Natural killer cell (primary cell): ENCODE data around the gene ISL1. TPM values are rescaled to one million over a fixed set of nuclear protein-coding genes. Genes with fewer than 3 reads are reported as not detected.

ENCODE experiments used
- ATAC-seq, 3 donors: fragments of 150-1000 bp in 2 of 3; fragments of 200-7000 bp in 1 of 3; cut with Tn5 transposase; 1 replicate in 1 of 3; 2 replicates in 2 of 3; pipeline ENCODE4 v1.10.0; 2021; ENCODE audit warnings: mild to moderate bottlenecking in 2 of 3, moderate library complexity in 2 of 3
- DNase-seq, 2 donors: peaks; one replicate each; pipeline versions ENCODE4 v3.0.0 to v3.0.0-alpha.2; 2013 to 2021; ENCODE audit warnings: mixed read lengths in 1 of 2
- H3K27ac ChIP-seq: one replicate; pipeline ENCODE4 v1.5.1; 2013; ENCODE audit warnings: mild to moderate bottlenecking, low read length
- H3K27me3 ChIP-seq: one replicate; pipeline ENCODE4 v1.6.1; 2013; ENCODE audit warnings: low read length; ENCODE audit not compliant: control insufficient read depth, insufficient read depth
- H3K36me3 ChIP-seq: one replicate; pipeline ENCODE4 v1.6.1; 2013; ENCODE audit warnings: low read length; ENCODE audit not compliant: control insufficient read depth, insufficient read depth
- H3K4me1 ChIP-seq: one replicate; pipeline ENCODE4 v1.6.1; 2013; ENCODE audit warnings: low read length; ENCODE audit not compliant: control insufficient read depth, insufficient read depth
- H3K4me3 ChIP-seq: one replicate; pipeline ENCODE4 v1.5.1; 2013; ENCODE audit warnings: low read length
- H3K9me3 ChIP-seq: one replicate; pipeline ENCODE4 v1.6.1; 2013; ENCODE audit warnings: low read length; ENCODE audit not compliant: control insufficient read depth, insufficient read depth
- H3K27ac Mint-ChIP-seq, 2 donors: one replicate each; pipeline ENCODE4 v1.8.0; 2022; ENCODE audit warnings: mild to moderate bottlenecking in 2 of 2, mixed read lengths in 2 of 2, moderate library complexity in 1 of 2
- H3K27me3 Mint-ChIP-seq, 2 donors: one replicate each; pipeline ENCODE4 v1.8.0; 2022; ENCODE audit warnings: low read depth in 2 of 2, mixed read lengths in 2 of 2
- H3K36me3 Mint-ChIP-seq: one replicate; pipeline ENCODE4 v1.8.0; 2022; ENCODE audit warnings: mixed read lengths
- H3K4me1 Mint-ChIP-seq, 2 donors: one replicate each; pipeline ENCODE4 v1.8.0; 2022; ENCODE audit warnings: mixed read lengths in 2 of 2
- H3K4me3 Mint-ChIP-seq: one replicate; pipeline ENCODE4 v1.8.0; 2022; ENCODE audit warnings: mild to moderate bottlenecking, moderate library complexity, mixed read lengths
- H3K9me3 Mint-ChIP-seq, 2 donors: one replicate each; pipeline ENCODE4 v1.8.0; 2022; ENCODE audit warnings: mixed read lengths in 2 of 2
- CTCF ChIP-seq: fragments of 200-600 bp; IDR thresholded peaks from one replicate; pipeline ENCODE4 v1.8.0; 2022; ENCODE audit warnings: antibody characterized with exemption
- WGBS: methylation state at CpG from one replicate; pipeline ENCODE4 v1.1.7; 2013; ENCODE audit warnings: missing lambda C conversion rate; ENCODE audit not compliant: insufficient coverage; 5-methylcytosine and 5-hydroxymethylcytosine counted together
- intact Hi-C: fragments of 100-400 bp; cut with micrococcal nuclease; formaldehyde crosslinking; loops from one replicate; pipeline ENCODE4 v1.14.2; 2022
- total RNA-seq, 4 donors: library from RNA; stranded (reverse); fragments of 120-200 nt in 1 of 4; gene quantifications; one replicate each; pipeline versions ENCODE4 v1.2.3 to v1.2.4, GENCODE V29; 2013 to 2022

The ISL1 gene
- total RNA-seq, 3 donors from 2014 or later (not counting 1 experiment from before 2014, with no cell fraction given): not detected

GRCh38 chr5:51373880-51374523, 9.2 kb upstream of the ISL1 start:
- intact Hi-C loops: no loop called here
- Histone ChIP-seq H3K27me3 (peaks cover 16% of the 10 kb centered on the region), H3K4me3 (no peak overlapping the region), H3K4me1 (no peaks in the 10 kb centered on the region), H3K36me3 (no peaks in the 10 kb centered on the region), H3K9me3 (peaks cover 8% of the 10 kb centered on the region), H3K27ac (no peak overlapping the region)
- H3K4me3 Mint-ChIP-seq: no peak overlapping the region
- peaks cover 29 to 35% of the 10 kb centered on the region in 2 donors for H3K27me3 Mint-ChIP-seq
- no peak for TF ChIP-seq CTCF
- DNase-seq: no peak
- peaks cover 0 to 16% of the 10 kb centered on the region in 2 donors for H3K9me3 Mint-ChIP-seq
- 38% methylated on average over 3 of the region's 3 CpGs for WGBS
- peaks cover 20% of the 10 kb centered on the region for H3K36me3 Mint-ChIP-seq
- no peak overlapping the region for H3K27ac Mint-ChIP-seq
- ATAC-seq: no peak
- no peaks in the 10 kb centered on the region for H3K4me1 Mint-ChIP-seq

- TF ChIP-seq CTCF: no peak
- Mint-ChIP-seq H3K4me1 (peaks cover 0 to 5% of the 10 kb centered on the region in 2 donors), H3K27ac (no peak overlapping the region), H3K9me3 (peaks cover 0 to 16% of the 10 kb centered on the region in 2 donors), H3K4me3 (no peak overlapping the region), H3K36me3 (peaks cover 28% of the 10 kb centered on the region), H3K27me3 (peaks cover 36 to 46% of the 10 kb centered on the region in 2 donors)
- no peaks in the 10 kb centered on the region for H3K4me1 ChIP-seq
- ATAC-seq (no peak), DNase-seq (no peak)
- peaks cover 17% of the 10 kb centered on the region for H3K27me3 ChIP-seq
- H3K4me3 ChIP-seq: no peak overlapping the region
- no peak overlapping the region for H3K27ac ChIP-seq
- 94% methylated on average over 6 of the region's 7 CpGs for WGBS
- intact Hi-C loops: no loop called here
- peaks cover 9% of the 10 kb centered on the region for H3K9me3 ChIP-seq
- no peaks in the 10 kb centered on the region for H3K36me3 ChIP-seq
Measured at GRCh38 chr5:51375084-51375483, 8.2 kb upstream of the ISL1 start.

GRCh38 chr5:51376509-51376908, 6.7 kb upstream of the ISL1 start:
- no peak for ATAC-seq
- no peak for TF ChIP-seq CTCF
- H3K27ac Mint-ChIP-seq: no peak overlapping the region
- Histone ChIP-seq H3K4me3 (no peak overlapping the region), H3K9me3 (peaks cover 9% of the 10 kb centered on the region), H3K4me1 (no peaks in the 10 kb centered on the region), H3K27ac (no peak overlapping the region), H3K36me3 (no peaks in the 10 kb centered on the region), H3K27me3 (peaks cover 27% of the 10 kb centered on the region)
- peaks cover 0 to 5% of the 10 kb centered on the region in 2 donors for H3K4me1 Mint-ChIP-seq
- H3K4me3 Mint-ChIP-seq: no peak overlapping the region
- peaks cover 38% of the 10 kb centered on the region for H3K36me3 Mint-ChIP-seq
- intact Hi-C loops: no loop called here
- H3K9me3 Mint-ChIP-seq: peaks cover 0 to 15% of the 10 kb centered on the region in 2 donors
- WGBS: 4% methylated on average over 2 of the region's 3 CpGs
- DNase-seq: no peak
- peaks cover 45 to 57% of the 10 kb centered on the region in 2 donors for H3K27me3 Mint-ChIP-seq
